COLO668 (cell line): Measurements from ENCODE around the gene MGAM2.
"Not testable (repeated sequence)": the region's sequence is repeated elsewhere in the genome, so short reads cannot be mapped to it uniquely, and the experiment has no call there.

Source experiments
- DNase-seq: peaks from one replicate; lab custom pipeline; 2025; ENCODE audit not compliant: unreplicated experiment; lab: John Stamatoyannopoulos, UW

MGAM2 gene

DNA sequence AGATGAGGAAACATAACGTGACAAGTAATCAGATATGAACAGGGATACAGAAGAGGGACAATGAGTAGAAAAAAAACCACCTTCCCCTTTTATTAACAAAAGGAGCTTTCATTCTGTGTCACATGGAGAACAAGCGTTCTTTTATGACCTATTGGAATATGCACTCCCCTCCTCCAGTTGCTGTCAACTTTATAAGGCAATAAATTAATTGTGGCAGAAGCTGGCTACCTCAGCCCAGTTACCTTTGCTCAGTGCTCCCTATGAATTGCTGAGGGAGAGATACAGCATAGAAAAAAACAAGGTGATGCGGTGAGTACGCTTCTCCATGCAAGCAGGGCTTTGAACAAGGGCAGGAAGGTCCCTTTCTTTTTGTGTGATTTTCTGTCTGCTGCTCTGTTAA lies at the start of gene MGAM2:
Gene MGAM2 (plus strand): TSS at position 220 of the 400 bp plus-strand sequence. CDS start 5,156 bp downstream, outside the sequence.
- no peak for DNase-seq

DNA sequence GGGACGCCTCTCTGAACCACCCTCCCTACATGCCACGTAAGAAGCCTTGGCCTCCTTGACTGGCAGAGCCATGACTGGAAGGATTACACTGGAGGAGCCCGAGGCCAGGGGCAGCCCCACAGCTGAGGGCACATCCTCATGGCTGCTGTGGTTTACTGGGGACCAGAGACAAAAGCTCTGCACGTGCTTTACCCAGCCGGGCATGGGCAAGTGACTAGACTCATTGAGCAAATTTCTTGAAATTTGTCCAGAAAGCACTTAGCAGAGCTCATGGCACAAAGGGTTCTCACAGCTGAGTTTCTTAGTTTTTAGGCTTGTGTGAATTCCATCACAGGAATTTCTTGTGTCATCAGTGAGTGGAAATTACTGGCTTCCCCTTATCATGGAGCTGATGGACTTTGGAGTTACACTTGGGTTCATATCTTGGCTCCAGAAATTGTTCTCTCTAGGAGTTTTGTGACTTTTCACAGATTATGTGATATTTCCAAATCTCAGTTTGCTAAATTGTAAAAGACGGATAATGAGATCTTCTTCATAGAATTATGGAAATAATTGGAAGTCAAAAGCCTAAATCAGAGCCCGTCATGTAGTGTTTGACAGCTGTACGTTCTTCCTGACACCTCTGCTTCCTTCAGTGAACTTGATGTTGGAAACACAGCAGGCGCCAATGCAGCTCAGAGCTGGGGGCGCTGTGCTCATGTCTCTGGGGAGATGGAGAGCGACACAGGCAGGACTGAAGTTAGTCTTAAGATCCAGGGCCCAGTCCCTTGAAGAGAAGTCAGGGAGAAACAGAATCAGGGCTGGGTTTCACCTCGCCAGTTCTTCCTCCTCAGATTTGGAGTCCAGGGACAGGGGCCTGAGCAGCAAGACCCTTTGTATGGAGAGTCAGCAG lies 47.7 kb upstream of the MGAM2 start:
- DNase-seq: no peak

DNA sequence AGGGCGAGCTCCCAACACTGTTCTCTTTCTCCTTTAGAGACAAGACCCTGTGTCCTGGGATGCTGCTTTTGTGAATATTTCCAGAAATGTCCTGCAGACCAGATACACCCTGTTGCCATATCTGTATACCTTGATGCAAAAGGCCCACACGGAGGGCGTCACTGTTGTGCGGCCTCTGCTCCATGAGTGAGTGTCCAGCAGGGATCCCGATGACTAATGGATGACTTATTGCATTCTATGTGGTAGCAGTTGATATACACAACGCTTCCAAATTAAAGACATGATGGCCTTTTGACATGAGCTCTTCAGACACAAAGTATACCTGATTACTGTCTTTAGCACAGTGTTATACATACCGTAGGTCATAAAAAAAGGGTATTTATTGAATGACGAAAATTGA lies 45.0 kb upstream of the MGAM2 start:
- DNase-seq: no peak

DNA sequence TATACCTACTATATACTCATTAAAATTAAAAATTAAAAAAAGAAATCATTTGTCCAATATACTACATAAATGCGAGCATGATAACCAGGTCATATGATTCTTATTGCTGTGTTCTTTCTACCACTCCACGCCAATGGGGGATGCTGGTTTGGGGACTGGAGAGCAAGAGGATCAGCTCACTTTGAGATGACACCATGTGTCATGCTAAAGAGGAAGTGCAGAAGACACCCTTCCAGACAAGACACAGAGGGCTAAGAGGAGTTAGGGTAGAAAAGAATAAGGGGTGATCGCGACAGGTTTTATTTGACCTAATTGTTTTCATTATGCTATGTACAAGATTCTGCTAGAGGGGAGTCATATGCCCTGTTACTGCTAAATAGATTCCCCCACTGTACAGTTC lies 33.8 kb upstream of the MGAM2 start:
- DNase-seq: no peak

DNA sequence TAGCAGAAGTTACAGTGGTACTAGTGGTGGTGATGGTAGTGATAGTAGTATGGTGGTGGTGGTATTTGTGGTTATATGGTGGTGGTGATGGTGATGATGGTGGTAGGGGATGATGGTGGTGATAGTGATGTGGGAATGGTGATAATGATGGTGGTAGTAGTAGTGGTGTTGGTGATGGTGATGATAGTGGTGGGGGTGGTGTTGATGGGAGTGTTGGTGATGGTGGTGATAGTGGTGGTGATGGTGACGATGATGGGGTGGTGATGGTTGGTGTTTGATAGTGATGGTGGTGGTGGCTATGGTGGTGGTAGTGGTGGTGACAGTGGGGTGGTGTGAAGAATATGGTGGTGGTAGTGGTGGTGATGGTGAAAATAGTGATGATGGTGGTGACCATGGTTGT lies 27.9 kb upstream of the MGAM2 start:
- no peak for DNase-seq

DNA sequence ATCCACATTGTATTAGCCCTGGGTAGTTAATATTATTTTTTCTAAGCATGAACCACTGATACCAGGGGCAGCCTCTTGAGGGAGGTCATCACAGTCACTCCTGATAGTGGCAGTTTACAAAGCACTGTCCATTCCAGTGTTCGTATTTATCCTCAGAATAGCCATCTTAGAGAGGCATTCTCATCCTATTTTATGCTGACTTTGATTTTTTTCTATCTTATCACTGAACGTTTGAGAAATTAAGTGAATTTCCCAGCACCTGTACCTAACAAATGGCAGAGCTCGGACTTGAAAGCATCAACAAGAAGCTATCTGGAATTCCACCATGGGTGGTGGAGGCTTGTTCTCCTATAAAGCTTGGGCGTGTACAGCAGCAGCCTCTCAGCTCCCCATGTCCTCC lies 26.1 kb upstream of the MGAM2 start:
- no peak for DNase-seq

DNA sequence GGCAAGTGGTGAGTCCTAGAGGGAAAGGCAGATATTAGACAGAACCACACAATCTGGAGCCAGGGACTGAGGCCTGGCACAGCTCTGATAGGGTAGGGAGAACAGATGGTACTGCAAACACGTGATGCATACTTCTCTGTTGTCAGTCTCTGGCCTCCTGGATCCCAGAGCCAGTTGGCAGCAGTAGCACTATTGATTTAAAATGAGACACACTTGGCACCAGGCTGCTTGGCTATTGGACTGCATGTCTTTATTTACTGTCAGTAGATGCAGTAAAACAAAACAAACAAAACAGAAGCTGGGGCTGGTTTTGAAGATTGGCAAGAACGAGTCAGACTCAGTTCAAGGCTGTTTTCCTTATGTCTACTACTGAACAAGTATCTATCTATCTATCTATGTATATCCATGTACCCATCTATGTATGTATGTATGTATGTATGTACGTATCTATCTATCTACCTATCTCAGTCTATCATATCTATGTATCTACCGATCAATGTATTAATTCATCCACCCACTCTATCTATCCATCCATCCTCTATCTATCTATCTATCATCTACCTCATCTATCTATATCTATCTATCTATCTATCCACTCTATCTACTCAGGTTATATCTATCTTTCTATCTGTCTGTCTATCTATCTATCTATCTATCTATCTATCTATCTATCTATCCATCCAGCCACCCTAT lies 23.4 kb upstream of the MGAM2 start:
- DNase-seq: no peak

DNA sequence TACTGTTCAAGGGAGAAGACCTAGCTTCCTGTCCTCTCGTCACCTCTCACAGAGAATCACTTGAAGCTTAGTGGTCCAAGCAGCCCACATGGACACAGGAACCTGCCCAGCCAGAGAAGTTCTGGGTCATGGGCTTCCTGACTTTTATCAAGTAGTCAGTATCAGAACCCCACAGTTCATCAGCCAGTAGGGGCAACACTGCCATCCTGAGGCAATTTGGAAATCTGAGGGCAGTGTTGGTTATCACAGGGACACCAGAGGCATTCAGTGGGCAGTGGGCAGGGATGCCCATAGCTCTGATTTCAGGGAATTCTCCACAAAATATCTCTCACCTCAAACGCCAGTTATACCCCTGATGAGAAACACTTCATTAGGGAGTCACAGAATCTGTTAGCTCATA lies 22.5 kb upstream of the MGAM2 start:
- no peak for DNase-seq

DNA sequence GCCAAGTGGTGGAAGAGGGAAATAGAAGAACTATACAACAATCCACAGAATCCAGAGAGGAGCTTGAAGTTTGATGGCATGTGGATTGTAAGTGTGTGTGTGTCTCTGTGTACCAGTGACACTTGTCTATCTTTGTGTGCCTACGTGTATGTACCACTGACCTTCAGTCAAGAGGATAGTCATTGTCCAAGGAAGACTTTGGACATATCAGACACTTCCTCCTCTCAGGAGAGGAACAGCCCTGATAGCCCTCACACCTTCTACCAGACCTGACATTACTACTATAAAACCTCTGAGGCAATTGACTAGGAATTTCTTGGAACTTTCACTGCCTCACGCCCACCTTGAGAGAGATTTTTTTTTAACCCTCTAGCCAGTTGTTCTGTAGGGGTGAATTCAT lies 19.6 kb upstream of the MGAM2 start:
- DNase-seq: no peak

DNA sequence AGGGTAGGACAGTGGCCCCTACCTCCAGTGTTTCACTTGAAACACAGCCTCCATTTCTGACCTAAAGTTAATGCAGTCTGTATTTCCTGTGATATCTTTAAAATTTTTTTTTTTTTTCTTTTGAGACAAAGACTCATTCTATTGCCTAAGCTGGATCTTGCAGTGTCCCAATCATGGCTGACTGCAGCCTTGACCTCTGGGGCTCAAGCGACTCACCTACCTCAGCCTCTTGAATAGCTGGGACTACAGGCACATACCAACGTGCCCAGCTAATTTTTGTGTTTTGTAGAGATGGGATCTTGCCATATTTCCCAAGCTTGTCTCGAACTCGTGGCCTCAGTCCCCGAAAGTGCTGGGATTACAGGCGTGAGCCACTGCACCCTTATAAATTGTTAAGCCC lies 16.7 kb upstream of the MGAM2 start:
- no peak for DNase-seq

DNA sequence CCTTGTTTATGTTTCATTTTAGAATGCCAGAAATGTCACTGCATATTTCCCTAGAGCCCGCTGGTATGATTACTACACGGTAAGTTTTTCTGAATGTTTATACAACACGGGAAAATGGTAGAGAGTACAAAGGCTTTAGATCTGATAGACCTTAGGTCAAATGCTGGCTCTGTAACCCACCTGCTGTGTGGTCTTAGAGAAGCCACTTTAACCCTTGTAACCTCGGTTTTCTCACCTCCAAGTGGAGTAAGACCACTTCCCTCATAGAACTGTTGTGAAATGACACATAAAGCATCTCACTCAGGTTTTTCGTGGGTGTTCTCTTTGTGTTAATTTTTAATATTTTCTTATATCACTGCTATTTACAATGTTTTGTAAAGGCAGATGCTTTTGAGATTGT lies 13.9 kb upstream of the MGAM2 start:
- DNase-seq: no peak

DNA sequence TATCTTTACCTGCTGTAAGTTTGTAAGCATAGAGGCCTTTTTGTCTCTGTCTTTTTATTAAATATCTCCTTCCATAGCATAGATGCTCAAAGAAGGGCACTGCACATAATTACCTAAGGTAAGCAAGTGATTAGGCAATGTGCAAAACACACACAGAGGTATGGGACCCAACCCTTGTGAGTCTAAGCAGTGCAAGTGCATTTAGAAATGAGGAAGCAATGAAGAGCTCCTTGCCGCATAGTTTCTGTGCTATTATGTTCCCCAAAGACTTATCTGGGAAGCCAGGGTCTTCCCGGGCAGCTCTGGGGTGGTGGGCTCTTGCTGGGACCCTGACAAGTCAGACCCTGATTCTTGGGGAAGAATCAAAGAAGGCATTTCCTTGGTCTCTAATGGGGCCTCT lies 13.5 kb upstream of the MGAM2 start:
- DNase-seq: no peak

DNA sequence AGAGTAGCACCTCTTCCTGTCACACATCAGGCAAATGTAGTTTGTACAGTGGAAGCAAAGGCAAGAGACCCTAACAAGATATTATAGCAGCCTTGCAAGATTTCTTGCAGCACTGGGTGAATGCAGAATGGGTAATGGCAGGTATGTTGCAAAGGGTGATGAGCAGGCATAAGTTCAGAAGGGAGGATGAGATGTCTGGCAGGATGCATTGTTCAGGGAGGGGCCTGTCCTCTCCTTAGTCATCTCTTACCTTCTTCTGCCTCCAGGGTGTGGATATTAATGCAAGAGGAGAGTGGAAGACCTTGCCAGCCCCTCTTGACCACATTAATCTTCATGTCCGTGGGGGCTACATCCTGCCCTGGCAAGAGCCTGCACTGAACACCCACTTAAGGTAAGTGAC lies 12.2 kb upstream of the MGAM2 start:
- not testable (repeated sequence) for DNase-seq

DNA sequence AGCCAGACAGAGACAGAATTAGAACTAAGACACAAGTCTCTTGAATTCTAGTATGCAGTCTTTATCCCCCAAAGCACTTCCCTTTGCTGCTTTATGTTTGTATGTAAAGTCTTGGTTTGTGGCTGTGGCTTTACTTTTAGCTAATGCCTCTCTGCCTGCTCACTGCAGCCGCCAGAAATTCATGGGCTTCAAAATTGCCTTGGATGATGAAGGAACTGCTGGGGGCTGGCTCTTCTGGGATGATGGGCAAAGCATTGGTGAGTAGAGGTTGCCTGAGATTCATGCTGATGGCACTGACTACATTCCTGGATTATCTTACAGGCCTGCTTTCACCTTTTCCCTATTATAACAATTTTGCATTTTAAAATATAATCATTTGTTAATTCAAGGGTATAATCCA lies 10.9 kb upstream of the MGAM2 start:
- no peak for DNase-seq

DNA sequence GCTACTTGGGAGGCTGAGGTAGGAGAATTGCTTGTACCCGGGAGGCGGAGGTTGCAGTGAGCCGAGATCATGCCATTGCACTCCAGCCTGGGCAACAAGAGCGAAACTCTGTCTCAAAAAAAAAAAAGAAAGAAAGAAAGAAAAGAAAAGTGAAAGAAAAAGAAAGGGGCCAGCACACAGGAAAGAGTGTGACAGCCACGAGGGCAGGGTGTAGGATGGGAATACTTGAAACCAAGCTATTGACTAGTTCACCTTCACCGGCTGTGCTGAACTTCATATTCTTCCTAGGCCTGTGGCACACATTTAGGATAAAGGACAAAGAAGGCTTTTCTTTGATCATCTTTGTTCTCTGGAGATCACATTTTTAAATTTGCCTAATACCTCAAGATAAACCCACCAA lies 9.7 kb upstream of the MGAM2 start:
- DNase-seq: not testable (repeated sequence)

DNA sequence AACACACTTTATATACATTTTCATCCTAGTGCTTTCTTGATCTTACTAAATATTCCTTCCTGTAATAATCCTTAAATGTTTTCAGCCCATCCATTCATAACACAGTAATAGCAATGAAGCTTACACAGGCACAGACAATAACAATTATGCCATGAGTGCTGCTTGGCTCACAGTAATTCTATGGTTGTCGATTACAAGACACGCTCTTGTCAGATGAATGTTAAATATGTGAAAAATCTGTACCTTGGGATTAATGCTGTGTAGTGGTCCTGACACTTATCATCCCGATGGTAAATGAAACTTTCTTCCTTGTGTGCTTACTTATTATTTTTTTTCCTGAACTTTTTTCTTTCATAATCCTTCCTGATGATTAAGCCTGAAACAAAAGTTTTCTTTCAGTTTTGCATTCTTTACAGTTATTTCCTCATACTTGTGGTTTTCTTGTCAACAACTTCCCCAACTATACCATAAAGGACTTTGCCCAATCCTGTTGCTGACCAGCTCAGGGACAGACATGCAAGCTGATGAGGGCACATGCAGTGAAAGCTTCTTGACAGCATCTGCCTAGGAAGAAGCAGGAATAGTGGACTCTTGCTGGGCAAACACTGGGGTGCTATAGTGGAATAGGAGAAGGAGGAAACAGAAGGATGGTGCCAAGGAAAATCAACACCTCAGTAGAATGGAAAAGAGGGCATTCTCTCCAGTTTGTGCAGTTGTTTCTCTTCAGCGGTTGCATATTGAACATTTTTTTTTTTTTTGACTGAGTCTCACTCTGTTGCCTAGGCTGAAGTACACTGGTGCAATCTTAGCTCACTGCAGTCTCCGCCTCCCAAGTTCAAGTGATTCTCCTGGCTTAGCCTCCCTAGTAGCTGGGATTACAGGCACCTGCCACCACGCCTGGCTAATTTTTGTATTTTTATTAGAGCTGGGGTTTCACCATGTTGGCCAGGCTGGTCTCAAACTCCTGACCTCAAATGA lies 6.7 kb upstream of the MGAM2 start:
- no peak for DNase-seq

DNA sequence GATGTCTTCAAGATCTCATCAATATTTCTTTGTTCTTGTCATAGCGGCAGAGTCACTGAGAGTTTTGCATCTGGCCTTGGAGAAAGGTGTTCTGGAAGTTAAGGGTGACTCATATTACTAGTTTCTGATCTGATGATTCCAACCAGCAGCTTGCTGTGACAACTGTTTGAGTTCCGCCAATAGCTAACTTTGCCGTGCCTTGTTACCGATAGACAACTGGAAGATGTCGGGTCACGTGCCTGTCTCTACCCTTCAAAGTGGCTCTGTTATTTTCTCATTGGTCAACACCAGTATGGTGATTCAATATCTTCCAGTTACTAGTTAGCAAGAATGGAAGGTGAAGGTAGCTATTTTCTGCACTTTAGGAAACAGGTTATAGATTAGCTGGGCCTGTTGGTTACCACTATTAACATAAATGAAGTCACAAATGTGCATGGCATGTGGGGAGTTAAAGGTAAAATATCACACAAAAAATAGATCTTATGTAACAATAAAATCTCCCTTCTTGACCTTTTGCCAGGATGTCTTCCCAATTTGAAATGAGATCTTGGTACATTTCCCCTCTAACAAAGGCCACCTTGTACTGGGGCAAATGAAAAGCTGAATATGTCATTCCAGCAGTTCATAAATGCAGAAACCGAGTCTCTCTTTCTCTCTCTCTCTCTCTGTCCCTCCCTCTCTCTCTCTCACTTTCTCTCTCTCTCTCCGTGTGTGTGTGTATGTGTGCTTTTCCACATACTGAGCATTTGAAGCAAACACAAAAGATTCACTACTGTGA lies 2.6 kb upstream of the MGAM2 start:
- no peak for DNase-seq

DNA sequence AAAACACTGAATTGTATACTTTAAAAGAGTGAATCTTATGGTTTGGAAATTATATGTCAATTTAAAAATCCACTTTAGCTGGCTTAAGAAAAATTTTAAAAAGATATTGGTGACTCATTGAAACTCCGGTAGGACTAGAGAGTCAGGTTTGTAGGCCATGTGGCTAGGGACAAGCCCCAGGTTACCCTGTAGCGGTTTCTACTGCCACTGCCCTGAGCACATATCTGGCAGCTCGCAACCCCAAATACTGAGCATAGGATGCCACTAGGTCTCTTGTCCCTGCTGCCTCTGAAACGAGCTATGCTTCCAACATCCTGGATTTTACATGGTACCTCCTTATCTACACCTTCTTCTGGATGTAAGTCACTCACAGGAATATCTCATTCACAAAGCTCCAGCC lies 1.4 kb upstream of the MGAM2 start:
- DNase-seq: no peak

DNA sequence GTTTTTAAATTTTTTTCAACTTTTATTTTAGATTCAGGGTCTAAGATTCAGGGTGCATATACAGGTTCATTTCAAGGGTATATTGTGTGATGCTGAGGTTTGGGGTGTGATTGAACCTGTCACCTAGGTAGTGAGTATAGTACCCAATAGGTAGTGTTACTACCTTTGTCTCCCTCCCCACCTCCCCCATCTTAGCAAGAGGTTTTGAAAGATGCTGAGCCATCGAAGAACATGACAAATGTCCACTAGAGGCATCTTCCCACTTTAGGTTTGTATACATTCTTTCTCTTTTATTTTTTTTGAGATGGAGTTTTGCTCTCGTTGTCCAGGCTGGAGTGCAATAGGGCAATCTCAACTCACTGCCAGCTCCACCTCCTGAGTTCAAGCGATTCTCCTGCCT lies 880 bp upstream of the MGAM2 start:
- no peak for DNase-seq

DNA sequence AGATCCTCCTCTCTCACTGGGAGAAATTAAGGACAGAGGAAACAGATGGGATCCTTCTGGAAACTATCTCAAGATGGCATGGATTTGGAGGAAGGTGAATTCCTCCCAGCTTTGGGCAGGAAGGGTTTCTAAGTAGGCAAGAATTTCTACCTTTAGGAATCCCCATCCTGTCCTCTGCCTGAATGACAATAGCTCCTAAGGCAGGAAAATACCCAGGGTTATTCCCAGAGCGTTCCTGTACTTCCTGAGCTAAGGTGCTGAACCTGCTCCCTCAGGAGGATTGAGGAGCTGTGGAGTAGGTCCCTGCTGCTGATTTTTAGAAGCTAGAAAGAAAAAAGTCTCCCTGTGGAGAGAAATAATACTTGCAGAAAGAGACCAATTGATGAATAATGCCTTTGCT lies 568 bp downstream of the MGAM2 start:
- no peak for DNase-seq

DNA sequence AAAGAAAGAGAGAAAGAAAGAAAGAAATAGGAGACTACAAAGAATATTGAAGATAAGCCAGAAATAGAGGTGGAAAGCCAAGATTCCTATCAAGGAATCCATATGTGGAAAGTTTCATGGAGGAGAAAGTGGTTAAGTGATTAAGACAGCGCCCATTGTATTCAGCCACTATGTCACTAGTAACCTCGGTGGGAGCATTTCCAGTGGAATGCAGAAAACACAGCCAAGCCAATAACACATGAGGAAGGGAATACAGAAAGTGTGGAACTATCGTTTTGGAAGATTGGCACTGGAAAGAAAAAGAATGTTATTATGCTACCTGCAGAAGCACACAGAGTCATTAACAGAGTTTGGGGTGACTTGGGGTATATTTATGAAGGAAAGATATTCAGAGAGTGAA lies 2.7 kb downstream of the MGAM2 start:
- DNase-seq: no peak
